GM12872 (cell line): ENCODE data around the gene TAS2R1.

ENCODE experiments used
- TF ChIP-seq, protein P1 (sequence below): IDR thresholded peaks from 3 replicates; pipeline ENCODE4 v1.5.1; 2011; ENCODE audit warnings: low read depth, mild to moderate bottlenecking, low read length, moderate library complexity; ENCODE audit not compliant: insufficient read depth

The TAS2R1 gene

DNA sequence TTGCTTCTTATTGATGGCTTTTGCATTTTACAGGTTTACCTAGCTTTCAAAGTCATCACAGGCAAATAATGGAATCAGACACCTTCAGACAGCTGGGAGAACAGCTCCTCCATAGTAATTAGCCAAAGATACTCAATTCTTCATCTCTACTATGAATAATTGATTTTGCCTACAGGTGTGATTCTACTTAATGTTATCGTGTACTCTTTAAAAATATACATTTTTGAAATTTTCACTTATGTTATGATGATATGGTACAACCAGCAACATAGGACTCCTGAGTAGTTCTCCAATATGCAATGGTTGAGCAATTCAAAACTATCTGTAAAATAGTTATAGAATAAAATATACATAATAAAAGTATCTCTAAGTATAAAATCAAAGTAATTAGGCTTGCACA, at the start of gene TAS2R1:
Gene TAS2R1 (minus strand): TSS at position 101 of the 400 bp plus-strand sequence. CDS start 319 bp downstream, outside the sequence.
- TF ChIP-seq, protein P1, sequence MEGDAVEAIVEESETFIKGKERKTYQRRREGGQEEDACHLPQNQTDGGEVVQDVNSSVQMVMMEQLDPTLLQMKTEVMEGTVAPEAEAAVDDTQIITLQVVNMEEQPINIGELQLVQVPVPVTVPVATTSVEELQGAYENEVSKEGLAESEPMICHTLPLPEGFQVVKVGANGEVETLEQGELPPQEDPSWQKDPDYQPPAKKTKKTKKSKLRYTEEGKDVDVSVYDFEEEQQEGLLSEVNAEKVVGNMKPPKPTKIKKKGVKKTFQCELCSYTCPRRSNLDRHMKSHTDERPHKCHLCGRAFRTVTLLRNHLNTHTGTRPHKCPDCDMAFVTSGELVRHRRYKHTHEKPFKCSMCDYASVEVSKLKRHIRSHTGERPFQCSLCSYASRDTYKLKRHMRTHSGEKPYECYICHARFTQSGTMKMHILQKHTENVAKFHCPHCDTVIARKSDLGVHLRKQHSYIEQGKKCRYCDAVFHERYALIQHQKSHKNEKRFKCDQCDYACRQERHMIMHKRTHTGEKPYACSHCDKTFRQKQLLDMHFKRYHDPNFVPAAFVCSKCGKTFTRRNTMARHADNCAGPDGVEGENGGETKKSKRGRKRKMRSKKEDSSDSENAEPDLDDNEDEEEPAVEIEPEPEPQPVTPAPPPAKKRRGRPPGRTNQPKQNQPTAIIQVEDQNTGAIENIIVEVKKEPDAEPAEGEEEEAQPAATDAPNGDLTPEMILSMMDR: no peak

- TF ChIP-seq, protein P1: no peak
These were observed 40.2 kb upstream of the TAS2R1 start for GRCh38 chr5:9670371-9670770.

- TF ChIP-seq, protein P1: no peak
These were observed 37.8 kb upstream of the TAS2R1 start for GRCh38 chr5:9667906-9668305.

GRCh38 chr5:9663891-9664290, 33.7 kb upstream of the TAS2R1 start:
- TF ChIP-seq, protein P1: no peak

- TF ChIP-seq, protein P1: no peak
These were observed 31.3 kb upstream of the TAS2R1 start for GRCh38 chr5:9661316-9662015.

DNA sequence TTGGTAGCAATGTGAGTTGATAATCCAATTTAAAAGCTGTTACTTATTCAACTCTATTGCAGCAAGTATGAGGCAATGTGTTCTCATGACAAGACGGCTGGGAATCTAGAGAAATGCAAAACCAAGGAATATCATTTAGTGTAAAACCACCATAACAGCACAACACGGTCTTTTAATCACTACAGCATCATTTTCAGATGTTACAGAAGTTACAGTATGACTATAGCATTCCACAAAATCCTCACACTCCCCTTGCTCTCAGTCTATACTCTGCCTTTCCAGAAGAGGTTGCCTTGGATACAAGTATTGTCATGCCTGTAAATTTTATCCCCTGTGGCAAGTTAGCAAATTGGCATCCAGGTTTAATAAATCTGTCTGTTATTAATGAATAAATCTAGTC, 28.6 kb upstream of the TAS2R1 start:
- TF ChIP-seq, protein P1: no peak

- TF ChIP-seq, protein P1: no peak
These were observed 27.7 kb upstream of the TAS2R1 start for GRCh38 chr5:9657819-9658218.

DNA sequence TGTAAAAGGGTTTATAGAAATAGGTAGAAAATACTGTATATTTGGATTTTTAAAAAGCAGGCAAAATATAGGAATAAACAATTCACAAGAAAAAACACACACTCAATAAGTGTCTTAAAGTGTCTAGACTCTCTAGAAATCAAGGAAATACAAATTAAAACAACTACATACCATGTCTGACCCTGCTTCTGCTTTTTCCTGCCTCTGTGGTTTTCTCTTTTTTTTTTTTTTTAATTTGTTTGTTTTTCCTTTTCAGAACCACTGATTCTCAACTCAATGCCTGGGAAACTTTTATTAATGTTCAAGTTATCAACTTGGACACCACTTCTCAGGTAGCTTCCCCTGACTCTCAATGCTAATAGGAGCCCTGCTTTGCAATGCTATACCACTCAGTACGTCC, 25.5 kb upstream of the TAS2R1 start:
- TF ChIP-seq, protein P1: no peak
